HCT116 (cell line): Measurements from ENCODE around the gene C5orf58.

ENCODE experiments used
- EGR1 ChIP-seq: IDR thresholded peaks from 2 replicates; pipeline ENCODE4 v1.6.1; 2012; ENCODE audit warnings: low read depth
- EZH2 ChIP-seq: fragments of 200-600 bp; sonication (generic); IDR thresholded peaks from 2 replicates; pipeline ENCODE4 v1.6.1; 2017; ENCODE audit warnings: antibody characterized with exemption, mixed run types
- EZH2phosphoT487 ChIP-seq: fragments of 200-600 bp; IDR thresholded peaks from 2 replicates; pipeline ENCODE4 v1.6.1; 2018; ENCODE audit warnings: antibody characterized with exemption, borderline replicate concordance
- JUND ChIP-seq: IDR thresholded peaks from 2 replicates; pipeline ENCODE4 v1.6.1; 2012
- POLR2A ChIP-seq: IDR thresholded peaks from 2 replicates; pipeline ENCODE4 v1.7.0; 2011; ENCODE audit warnings: borderline replicate concordance; ENCODE audit not compliant: insufficient read depth, insufficient read length; ENCODE audit errors: extremely low read depth
- POLR2AphosphoS5 ChIP-seq: IDR thresholded peaks from 2 replicates; pipeline ENCODE4 v1.6.1; 2011; ENCODE audit warnings: mild to moderate bottlenecking, low read depth, low read length, moderate library complexity
- RAD21 ChIP-seq: IDR thresholded peaks from 2 replicates; pipeline ENCODE4 v1.6.1; 2012; ENCODE audit warnings: low read depth, mild to moderate bottlenecking
- TCF7L2 ChIP-seq: IDR thresholded peaks from 2 replicates; pipeline ENCODE4 v1.7.0; 2011; ENCODE audit warnings: borderline replicate concordance, inconsistent platforms; ENCODE audit not compliant: insufficient read depth, insufficient read length; ENCODE audit errors: extremely low read depth
- YY1 ChIP-seq: IDR thresholded peaks from 2 replicates; pipeline ENCODE4 v1.6.1; 2011; ENCODE audit warnings: low read length, low read depth, moderate library complexity, mild to moderate bottlenecking; ENCODE audit not compliant: insufficient replicate concordance; ENCODE audit errors: extremely low read depth
- TF ChIP-seq, protein P1 (sequence below): IDR thresholded peaks from 2 replicates; pipeline ENCODE4 v1.6.1; 2012
- TF ChIP-seq, protein P2 (sequence below), 3 experiments: fragments of 200-600 bp in 1 of 3; sonication (generic) in 1 of 3; IDR thresholded peaks in 2 of 3; conservative IDR thresholded peaks in 1 of 3; 2 replicates each; pipeline ENCODE4 v1.5.1; 2012 to 2017; ENCODE audit warnings: low read depth in 2 of 3, low read length in 2 of 3, antibody characterized with exemption in 1 of 3, borderline replicate concordance in 1 of 3, control low read depth in 1 of 3, mild to moderate bottlenecking in 1 of 3, mixed read lengths in 1 of 3, mixed run types in 1 of 3, moderate library complexity in 1 of 3; ENCODE audit not compliant: insufficient read depth in 1 of 3
- TF ChIP-seq, protein P3 (sequence below): IDR thresholded peaks from 2 replicates; pipeline ENCODE4 v1.6.1; 2012; ENCODE audit warnings: low read depth

DNA sequence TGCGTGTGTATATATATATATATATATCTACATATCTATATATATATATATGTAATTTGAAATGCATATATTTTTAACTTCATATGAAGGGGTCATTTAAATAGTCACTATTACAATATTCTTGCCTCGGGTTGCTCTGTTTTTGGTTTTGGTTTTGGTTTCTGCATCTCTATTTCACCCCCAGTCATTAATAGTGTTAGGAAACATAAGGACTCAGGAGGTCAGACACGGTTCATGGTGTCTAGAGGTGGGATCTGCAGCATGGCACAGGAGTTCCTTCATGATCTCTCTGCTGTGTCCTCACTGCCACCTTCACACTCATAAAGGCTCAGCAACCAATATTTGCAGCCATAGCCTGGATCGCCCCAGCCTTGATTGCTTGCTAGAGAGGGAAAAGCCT, 16.6 kb downstream of the C5orf58 start:
- no peak for TF ChIP-seq TCF7L2
- TF ChIP-seq, protein P1, sequence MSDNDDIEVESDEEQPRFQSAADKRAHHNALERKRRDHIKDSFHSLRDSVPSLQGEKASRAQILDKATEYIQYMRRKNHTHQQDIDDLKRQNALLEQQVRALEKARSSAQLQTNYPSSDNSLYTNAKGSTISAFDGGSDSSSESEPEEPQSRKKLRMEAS = no peak
- no peak for TF ChIP-seq POLR2A
- TF ChIP-seq, protein P2, sequence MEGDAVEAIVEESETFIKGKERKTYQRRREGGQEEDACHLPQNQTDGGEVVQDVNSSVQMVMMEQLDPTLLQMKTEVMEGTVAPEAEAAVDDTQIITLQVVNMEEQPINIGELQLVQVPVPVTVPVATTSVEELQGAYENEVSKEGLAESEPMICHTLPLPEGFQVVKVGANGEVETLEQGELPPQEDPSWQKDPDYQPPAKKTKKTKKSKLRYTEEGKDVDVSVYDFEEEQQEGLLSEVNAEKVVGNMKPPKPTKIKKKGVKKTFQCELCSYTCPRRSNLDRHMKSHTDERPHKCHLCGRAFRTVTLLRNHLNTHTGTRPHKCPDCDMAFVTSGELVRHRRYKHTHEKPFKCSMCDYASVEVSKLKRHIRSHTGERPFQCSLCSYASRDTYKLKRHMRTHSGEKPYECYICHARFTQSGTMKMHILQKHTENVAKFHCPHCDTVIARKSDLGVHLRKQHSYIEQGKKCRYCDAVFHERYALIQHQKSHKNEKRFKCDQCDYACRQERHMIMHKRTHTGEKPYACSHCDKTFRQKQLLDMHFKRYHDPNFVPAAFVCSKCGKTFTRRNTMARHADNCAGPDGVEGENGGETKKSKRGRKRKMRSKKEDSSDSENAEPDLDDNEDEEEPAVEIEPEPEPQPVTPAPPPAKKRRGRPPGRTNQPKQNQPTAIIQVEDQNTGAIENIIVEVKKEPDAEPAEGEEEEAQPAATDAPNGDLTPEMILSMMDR (IDR thresholded peaks at IDR 0.05 in 2 of 3, conservative IDR thresholded peaks at IDR 0.05 in 1 of 3; ENCODE audit: borderline replicate concordance in 1 of 3, insufficient read depth in 1 of 3, low read depth in 2 of 3, low read length in 2 of 3) = no peak
- TF ChIP-seq POLR2AphosphoS5 = no peak
- TF ChIP-seq JUND = no peak
- no peak for TF ChIP-seq RAD21
- no peak for TF ChIP-seq EZH2
- no peak for TF ChIP-seq YY1
- no peak for TF ChIP-seq EGR1
- TF ChIP-seq EZH2phosphoT487 = no peak
- TF ChIP-seq, protein P3, sequence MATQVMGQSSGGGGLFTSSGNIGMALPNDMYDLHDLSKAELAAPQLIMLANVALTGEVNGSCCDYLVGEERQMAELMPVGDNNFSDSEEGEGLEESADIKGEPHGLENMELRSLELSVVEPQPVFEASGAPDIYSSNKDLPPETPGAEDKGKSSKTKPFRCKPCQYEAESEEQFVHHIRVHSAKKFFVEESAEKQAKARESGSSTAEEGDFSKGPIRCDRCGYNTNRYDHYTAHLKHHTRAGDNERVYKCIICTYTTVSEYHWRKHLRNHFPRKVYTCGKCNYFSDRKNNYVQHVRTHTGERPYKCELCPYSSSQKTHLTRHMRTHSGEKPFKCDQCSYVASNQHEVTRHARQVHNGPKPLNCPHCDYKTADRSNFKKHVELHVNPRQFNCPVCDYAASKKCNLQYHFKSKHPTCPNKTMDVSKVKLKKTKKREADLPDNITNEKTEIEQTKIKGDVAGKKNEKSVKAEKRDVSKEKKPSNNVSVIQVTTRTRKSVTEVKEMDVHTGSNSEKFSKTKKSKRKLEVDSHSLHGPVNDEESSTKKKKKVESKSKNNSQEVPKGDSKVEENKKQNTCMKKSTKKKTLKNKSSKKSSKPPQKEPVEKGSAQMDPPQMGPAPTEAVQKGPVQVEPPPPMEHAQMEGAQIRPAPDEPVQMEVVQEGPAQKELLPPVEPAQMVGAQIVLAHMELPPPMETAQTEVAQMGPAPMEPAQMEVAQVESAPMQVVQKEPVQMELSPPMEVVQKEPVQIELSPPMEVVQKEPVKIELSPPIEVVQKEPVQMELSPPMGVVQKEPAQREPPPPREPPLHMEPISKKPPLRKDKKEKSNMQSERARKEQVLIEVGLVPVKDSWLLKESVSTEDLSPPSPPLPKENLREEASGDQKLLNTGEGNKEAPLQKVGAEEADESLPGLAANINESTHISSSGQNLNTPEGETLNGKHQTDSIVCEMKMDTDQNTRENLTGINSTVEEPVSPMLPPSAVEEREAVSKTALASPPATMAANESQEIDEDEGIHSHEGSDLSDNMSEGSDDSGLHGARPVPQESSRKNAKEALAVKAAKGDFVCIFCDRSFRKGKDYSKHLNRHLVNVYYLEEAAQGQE = no peak
